LNCaP clone FGC (cell line): ENCODE results near the gene MELTF.

ENCODE experiments used
- DNase-seq: peaks from one replicate; pipeline ENCODE4 v3.0.0-alpha.2; 2011; ENCODE audit warnings: low read depth
- H3K4me3 ChIP-seq: 2 replicates; pipeline ENCODE4 v1.5.1; 2011; ENCODE audit warnings: mild to moderate bottlenecking, low read depth, low read length, control low read depth
- TF ChIP-seq, protein P1 (sequence below): IDR thresholded peaks from 2 replicates; pipeline ENCODE4 v1.5.1; 2012; ENCODE audit warnings: mild to moderate bottlenecking; ENCODE audit not compliant: control insufficient read depth, insufficient read depth; ENCODE audit errors: extremely low read depth

MELTF gene

DNA sequence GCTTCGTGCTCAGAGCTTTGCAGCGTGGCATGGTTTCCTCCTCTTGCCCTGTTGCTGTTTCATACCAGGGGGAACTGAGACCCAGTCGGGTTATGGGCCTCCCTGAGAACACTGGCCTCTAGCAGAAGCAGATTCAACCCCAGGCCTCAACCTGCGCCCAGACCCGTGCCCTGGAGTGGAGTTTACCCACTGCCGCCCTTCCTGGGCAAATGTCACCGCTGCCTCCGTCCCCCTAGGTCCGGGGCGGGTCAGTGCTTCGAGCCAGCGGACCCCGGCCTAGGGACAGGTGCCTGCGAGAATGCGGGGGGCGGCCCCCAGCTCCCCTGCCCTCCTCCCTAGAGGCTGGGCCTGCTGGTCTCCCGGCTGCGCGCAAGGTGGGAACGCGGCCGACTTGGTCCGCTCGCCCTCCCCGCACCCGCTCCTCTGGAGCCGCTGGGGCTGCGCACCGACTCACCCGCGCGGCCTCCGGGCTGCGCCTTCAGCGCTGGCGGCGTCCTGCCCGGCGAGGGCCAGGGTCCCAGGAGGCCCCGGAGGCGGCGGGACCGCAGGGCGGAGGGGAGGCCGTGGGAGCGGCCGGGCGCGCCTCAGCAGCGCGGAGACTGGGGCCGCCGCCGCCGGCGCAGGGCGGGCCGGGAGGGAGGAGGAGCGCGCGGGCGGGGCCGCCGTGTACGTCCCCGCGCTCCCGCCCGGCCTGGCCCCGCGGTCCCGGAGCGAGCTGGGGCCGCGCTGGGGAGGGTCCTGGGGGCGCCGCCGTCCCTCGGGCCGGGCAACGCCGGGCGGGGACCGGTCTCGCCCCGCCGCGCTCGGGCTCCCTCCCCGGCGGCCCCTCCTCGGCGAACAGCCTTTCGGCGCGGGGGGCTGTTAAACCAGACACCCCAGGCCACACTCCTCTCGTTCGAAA lies 61.1 kb downstream of the MELTF start, which contains the start of gene PIGZ:
PIGZ (minus strand) TSS at position 601 of the 901 bp plus-strand sequence. CDS start 16,802 bp downstream, outside the sequence.
- DNase-seq, result no peak
- peak within 1 kb of the TSS; percentile 57 for H3K4me3 ChIP-seq

GRCh38 chr3:196967412-196968232 lies 62.0 kb downstream of the MELTF start:
- TF ChIP-seq, protein P1, sequence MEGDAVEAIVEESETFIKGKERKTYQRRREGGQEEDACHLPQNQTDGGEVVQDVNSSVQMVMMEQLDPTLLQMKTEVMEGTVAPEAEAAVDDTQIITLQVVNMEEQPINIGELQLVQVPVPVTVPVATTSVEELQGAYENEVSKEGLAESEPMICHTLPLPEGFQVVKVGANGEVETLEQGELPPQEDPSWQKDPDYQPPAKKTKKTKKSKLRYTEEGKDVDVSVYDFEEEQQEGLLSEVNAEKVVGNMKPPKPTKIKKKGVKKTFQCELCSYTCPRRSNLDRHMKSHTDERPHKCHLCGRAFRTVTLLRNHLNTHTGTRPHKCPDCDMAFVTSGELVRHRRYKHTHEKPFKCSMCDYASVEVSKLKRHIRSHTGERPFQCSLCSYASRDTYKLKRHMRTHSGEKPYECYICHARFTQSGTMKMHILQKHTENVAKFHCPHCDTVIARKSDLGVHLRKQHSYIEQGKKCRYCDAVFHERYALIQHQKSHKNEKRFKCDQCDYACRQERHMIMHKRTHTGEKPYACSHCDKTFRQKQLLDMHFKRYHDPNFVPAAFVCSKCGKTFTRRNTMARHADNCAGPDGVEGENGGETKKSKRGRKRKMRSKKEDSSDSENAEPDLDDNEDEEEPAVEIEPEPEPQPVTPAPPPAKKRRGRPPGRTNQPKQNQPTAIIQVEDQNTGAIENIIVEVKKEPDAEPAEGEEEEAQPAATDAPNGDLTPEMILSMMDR, result no peak
- DNase-seq, result no peak
- peak overlapping the region; percentile 57 for H3K4me3 ChIP-seq

More for the DNA sequence above, 61.1 kb downstream of the MELTF start, which contains the start of gene PIGZ:
- TF ChIP-seq, protein P1, result no peak

GRCh38 chr3:196966526-196967401 lies 62.9 kb downstream of the MELTF start:
- no peak overlapping the region for H3K4me3 ChIP-seq
- no peak for DNase-seq
- TF ChIP-seq, protein P1, result no peak

DNA sequence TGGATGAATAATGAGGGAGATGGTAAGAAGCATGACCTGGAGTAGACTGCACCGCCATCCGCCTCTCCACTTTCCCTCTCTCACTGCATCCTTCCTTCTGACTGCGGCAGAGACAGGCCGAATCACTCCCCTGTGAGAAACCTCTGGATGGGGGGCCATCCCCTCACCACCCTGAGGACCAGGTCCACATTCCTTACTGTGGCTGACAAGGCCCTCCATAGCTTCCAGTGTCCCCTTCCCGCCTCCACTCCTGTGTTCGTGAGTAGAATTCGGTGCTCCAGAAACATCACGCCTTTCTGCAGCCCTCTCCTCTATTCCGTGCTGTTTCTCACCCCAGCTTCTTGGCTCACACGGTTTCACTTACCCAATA lies 63.8 kb downstream of the MELTF start:
- DNase-seq, result no peak
- TF ChIP-seq, protein P1, result no peak

GRCh38 chr3:196965112-196965803 lies 64.4 kb downstream of the MELTF start:
- H3K4me3 ChIP-seq, result no peak overlapping the region
- no peak for DNase-seq
- TF ChIP-seq, protein P1, result no peak

More for the DNA sequence above, 63.8 kb downstream of the MELTF start:
- no peak overlapping the region for H3K4me3 ChIP-seq

DNA sequence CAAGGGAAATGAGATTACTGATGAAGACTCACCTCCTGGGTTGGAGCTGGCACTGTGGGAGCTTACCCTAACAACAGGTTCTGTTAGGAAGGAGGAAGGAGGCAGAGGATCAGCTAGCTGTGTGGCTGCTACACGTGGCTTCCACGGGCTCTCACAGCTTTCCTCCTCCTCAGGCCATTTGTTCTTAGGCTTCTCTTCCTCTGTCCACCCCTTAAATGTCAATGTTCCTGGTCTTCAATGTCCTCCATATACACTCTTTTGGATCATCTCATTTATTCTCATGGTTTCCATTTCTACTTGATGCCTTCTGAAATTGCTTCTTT lies 66.0 kb downstream of the MELTF start:
- TF ChIP-seq, protein P1, result no peak
- DNase-seq, result no peak
- no peak overlapping the region for H3K4me3 ChIP-seq
